GM18873 (cell line): Measurements from ENCODE around the gene DHFR2.
"Not testable (repeated sequence)": the region's sequence is repeated elsewhere in the genome, so short reads cannot be mapped to it uniquely, and the experiment has no call there.

ENCODE experiments used
- ATAC-seq: cut with Tn5 transposase; IDR thresholded peaks from one replicate; pipeline ENCODE4 v1.9.1; 2021; ENCODE audit warnings: mild to moderate bottlenecking, moderate library complexity, moderate number of reproducible peaks; ENCODE audit not compliant: unreplicated experiment, low FRiP score

The DHFR2 gene

DNA sequence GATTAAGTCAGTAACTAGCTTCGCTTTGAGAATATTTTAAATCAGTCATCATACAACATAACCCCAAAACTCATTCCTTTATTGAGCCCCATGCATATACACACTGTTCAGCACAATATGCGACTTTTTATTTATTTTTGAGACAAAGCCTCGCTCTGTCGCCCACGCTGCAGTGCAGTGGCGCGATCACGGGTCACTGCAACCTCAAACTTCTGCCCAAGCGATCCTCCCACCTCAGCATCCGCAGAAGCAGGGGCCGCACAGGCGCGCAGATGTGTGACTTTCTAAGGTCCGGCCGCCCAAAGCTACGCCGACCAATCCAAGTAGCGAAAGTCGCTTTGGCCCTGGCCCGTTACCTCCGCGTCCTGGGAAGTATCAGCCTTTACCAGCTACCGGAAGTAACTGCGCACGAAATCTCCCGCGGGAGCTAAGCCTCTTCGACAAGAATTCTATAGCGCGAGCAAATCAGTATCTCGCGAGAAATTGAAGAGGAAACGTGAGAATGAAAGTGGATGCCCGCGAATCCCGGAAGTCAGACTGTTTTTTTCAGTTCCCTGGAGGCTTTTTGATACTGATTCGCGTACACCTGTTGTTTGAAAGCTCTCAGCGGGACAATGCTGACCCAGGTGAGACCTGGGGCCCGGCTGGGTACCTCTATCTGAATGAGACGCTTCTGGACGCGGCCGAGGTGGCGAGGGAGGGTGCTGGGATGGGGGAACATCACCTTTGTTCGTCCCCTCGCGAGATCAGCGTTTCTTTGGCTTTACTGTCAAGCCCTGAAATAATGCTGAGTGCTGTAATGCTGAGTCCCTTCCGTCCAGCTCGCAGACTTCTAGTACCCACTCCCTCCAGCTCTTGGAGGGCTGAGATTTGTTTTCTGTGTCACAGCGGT, at the start of gene DHFR2, which contains the start of gene NSUN3:
Gene DHFR2 (minus strand): TSS at position 404 of the 892 bp plus-strand sequence. CDS start 1,405 bp downstream, outside the sequence.
Gene NSUN3 (plus strand): TSS at position 549 of the 892 bp plus-strand sequence. CDS start 66 bp downstream, at position 615.
- ATAC-seq: peak; percentile 95

DNA sequence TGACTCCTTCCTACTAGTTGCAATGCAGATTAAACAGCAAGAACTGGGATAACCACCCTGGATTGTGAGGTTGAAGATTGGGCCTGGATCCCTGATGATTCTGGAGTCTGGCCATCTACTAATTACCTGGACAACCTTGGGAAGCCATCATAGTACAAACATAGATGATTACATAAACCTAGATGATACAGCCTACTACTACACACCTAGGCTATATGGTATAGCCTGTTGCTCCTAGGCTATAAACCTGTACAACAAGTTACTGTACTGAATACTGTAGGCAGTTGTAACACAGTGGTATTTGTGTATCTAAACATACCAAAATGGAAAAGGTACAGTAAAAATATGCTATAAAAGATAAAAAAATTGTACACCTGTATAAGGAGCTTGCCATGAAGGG, 48.1 kb upstream of the DHFR2 start:
- ATAC-seq: no peak

GRCh38 chr3:94110232-94110631, 47.5 kb upstream of the DHFR2 start:
- not testable (repeated sequence) for ATAC-seq

DNA sequence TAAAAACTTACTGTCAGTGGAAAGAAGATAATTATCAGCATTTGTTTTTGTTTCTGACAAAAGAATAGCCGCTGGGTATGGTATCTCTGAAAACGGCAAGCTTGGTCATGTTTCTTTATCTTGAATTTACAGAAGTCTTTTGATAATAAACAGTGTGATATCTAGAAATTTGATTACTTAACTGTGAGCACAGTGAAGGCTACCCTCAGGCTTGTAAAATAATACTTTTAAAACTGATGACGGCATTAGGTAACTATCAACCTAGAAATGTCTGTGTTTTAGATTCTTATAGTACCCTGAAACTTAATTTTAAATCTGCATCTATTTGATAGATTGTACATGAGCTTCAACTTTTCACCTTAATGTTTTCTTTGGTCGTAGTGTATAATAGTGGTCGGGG, 43.6 kb upstream of the DHFR2 start:
- ATAC-seq: no peak

GRCh38 chr3:94101860-94102259, 39.1 kb upstream of the DHFR2 start:
- ATAC-seq: no peak

GRCh38 chr3:94099311-94099710, 36.6 kb upstream of the DHFR2 start:
- no peak for ATAC-seq

GRCh38 chr3:94098452-94098851, 35.7 kb upstream of the DHFR2 start:
- ATAC-seq: no peak

- ATAC-seq: no peak
Measured at GRCh38 chr3:94095111-94095510, 32.4 kb upstream of the DHFR2 start.

DNA sequence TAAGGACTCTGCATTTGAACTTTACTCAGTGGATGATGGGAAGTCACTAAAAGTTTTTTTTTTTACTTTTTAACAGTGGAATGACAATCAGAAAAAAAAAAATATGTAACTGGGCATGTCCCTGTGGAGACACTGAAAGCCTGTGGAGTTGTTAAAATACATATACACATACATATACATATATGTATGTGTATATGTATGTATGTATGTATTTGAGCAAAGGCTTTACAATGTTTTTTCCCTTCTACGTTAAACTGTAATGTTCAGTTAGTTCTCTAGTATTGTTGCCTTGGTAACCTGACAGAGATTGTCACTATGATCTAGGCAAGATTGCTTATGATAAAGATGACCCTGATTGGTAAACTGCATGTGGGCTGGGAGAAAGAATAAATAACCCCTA, 30.4 kb upstream of the DHFR2 start:
- no peak for ATAC-seq

DNA sequence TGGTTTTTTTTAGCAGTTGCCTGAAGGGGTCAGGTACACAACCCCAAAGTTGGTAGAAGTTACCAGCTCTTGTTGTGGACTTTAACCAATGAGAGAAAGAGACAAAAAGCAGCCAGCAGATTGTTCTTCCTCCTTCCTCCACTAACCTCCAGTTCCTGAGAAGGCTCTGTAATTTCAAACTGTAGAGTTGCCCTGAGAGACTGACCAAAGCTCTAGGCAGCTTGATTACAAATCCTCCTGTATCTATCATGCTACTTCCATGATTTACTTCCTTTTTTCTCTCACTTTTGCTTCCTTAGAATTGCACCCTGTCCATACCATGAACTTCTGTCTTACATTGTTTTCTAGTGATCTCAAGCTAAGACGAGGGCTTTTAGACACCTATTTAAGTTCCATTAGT, 29.4 kb upstream of the DHFR2 start:
- no peak for ATAC-seq

- no peak for ATAC-seq
Measured at GRCh38 chr3:94089126-94089525, 26.4 kb upstream of the DHFR2 start.

- ATAC-seq: no peak
Measured at GRCh38 chr3:94083261-94083660, 20.5 kb upstream of the DHFR2 start.

DNA sequence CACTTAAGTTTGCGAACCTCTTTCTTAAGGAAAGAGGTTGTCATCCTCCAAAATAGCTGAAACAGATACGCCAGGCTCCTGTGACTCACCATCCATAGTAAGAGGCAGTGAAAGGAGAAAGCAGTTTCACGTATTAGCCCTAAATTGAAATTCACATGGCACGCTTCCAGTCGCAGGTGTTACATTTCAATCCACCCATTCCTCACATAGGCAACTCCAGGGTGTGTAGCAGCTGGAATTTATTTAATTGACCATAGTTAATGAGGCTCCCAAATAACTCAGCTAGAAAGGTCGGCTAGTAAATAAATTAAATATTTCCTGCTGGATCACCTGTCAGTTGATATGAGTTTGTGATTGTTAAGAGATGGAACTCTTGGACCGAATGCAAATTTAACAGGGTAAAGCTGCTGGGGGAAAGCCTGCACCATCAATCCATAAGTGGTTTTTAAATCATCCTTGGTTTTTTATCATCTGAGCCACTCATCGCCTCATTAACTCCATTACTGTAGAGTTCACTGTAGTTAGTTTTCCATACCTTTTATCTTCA, 19.7 kb upstream of the DHFR2 start:
- no peak for ATAC-seq

DNA sequence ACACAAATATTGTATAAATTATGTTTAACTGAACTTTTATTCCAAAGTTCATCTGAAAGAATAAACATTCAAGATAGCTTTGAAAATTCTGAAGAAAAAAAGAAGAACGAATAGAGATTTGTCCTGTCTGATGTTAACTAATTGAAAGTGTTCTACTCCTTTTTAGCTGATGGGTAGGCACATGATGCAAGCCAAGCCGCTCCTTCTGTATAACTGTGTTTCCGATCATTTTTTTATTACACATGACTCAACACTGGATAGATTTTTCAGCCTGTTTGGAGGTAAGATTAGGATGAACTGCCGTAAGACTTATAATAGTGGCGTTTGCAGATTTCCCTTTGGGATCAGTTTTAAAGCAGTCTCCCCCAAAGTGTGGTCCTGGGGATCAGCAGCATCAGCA, 19.2 kb upstream of the DHFR2 start:
- no peak for ATAC-seq

DNA sequence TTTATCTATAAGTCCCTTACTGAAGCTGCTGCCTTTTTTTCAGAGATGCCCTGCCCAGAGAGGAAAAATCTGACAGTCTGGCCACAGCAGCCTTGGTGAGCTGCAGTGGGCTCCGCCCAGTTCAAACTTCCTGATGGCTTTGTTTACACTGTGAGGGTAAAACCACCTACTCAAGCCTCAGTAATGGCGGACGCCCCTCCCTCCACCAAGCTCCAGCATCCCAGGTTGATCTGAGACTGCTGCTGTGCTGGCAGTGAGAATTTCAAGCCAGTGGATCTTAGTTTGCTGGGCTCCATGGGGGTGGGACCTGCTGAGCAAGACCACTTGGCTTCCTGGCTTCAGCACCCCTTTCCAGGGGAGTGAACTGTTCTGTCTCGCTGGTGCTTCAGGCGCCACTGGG, 17.8 kb upstream of the DHFR2 start:
- ATAC-seq: not testable (repeated sequence)

DNA sequence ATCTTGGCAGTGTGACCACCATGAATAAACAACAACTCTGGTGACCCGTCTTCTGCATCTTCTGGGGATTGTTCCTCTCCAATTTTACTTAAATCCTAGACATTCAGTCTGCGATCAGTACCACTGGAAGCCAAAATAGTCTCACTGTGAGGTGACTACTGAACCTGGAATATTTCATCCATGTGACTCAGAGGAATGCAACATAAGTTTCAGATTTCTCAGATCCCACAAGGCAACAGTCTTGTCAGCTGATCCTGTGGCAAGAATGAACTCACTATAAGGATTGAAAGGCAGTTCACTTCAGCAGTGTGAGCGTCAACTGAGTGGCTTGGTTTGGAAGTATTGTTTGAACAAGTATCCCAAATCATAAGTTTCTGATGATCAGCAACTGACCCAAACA, 13.3 kb upstream of the DHFR2 start:
- no peak for ATAC-seq

DNA sequence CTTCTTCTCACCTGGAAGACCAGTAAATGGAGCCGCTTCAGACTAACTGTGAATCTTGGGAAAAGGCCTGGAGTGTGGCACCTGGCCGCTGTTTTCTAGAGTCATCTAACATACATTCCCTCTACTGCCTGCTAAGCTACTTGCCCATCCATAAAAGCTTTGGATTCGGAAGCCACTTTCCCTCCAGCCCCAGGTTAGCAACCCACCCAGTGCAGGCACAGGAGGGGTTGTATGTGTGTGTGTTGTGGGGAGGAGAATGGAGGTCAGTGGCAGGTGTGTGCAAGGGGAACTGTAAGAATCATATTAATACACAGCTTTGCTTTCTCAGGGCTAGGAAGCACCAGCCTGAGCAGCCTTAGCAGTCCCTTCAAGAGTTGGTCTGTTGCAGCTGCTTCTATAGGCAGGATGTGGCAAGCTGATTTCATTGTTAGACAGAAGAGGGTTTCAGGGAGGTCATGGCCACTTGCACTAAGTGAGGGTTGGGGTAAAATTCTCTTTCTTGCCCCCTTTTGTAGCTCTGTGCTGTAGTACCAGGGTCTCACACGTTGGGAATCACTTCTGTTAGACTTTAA, 9.1 kb upstream of the DHFR2 start:
- ATAC-seq: peak; percentile 69

GRCh38 chr3:94070341-94070911, 7.7 kb upstream of the DHFR2 start:
- peak; percentile 36 for ATAC-seq

GRCh38 chr3:94069194-94069813, 6.6 kb upstream of the DHFR2 start:
- no peak for ATAC-seq
